Activated CD4-positive, alpha-beta T cell treated with anti-CD3 and anti-CD28 coated beads for 48 hours (primary cell): ENCODE data around the gene PDPN.

Experiments
- DNase-seq: peaks from one replicate; pipeline ENCODE4 v3.0.0-alpha.2; 2020

PDPN gene

GRCh38 chr1:13581446-13581845 is 2.2 kb upstream of the PDPN start:
- no peak for DNase-seq

- no peak for DNase-seq
Measured at GRCh38 chr1:13582713-13583443, 754 bp upstream of the PDPN start.

- DNase-seq, result no peak
Measured at GRCh38 chr1:13583966-13584791, 547 bp downstream of the PDPN start.

GRCh38 chr1:13584876-13585611 is 1.4 kb downstream of the PDPN start:
- no peak for DNase-seq

GRCh38 chr1:13585612-13585991 is 2.0 kb downstream of the PDPN start:
- no peak for DNase-seq

- no peak for DNase-seq
Measured at GRCh38 chr1:13586001-13586400, 2.4 kb downstream of the PDPN start.

GRCh38 chr1:13587256-13588030 is 3.8 kb downstream of the PDPN start:
- no peak for DNase-seq

- no peak for DNase-seq
Measured at GRCh38 chr1:13588946-13589796, 5.5 kb downstream of the PDPN start.

- no peak for DNase-seq
Measured at GRCh38 chr1:13590486-13590885, 6.9 kb downstream of the PDPN start.

GRCh38 chr1:13593511-13594131 is 10.0 kb downstream of the PDPN start:
- no peak for DNase-seq

GRCh38 chr1:13595411-13595810 is 11.8 kb downstream of the PDPN start:
- no peak for DNase-seq

- DNase-seq, result no peak
Measured at GRCh38 chr1:13597166-13597565, 13.5 kb downstream of the PDPN start.

GRCh38 chr1:13600762-13601453 is 17.3 kb downstream of the PDPN start:
- no peak for DNase-seq

- no peak for DNase-seq
Measured at GRCh38 chr1:13604176-13604575, 20.5 kb downstream of the PDPN start.

- no peak for DNase-seq
Measured at GRCh38 chr1:13604721-13605120, 21.1 kb downstream of the PDPN start.

- no peak for DNase-seq
Measured at GRCh38 chr1:13605159-13605558, 21.5 kb downstream of the PDPN start.

GRCh38 chr1:13607002-13607401 is 23.4 kb downstream of the PDPN start:
- no peak for DNase-seq

GRCh38 chr1:13616234-13616633 is 32.6 kb downstream of the PDPN start:
- DNase-seq, result no peak

- no peak for DNase-seq
Measured at GRCh38 chr1:13617108-13617507, 33.5 kb downstream of the PDPN start.

GRCh38 chr1:13617773-13618172 is 34.1 kb downstream of the PDPN start:
- DNase-seq, result no peak

- no peak for DNase-seq
Measured at GRCh38 chr1:13618483-13618882, 34.9 kb downstream of the PDPN start.
